OCI-LY3 (cell line): ENCODE measurements around the gene CCDC92.

Experiments
- EZH2phosphoT487 ChIP-seq: fragments of 200-600 bp; shearing (Covaris generic); IDR thresholded peaks from 2 replicates; pipeline ENCODE4 v1.6.1; 2018; ENCODE audit warnings: antibody characterized with exemption, mixed run types, low read depth
- TF ChIP-seq, protein P1 (sequence below): fragments of 200-600, 300-600 bp; sonication (generic); IDR thresholded peaks from 2 replicates; pipeline ENCODE4 v1.5.1; 2014; ENCODE audit warnings: antibody characterized with exemption, low read length, low read depth

DNA sequence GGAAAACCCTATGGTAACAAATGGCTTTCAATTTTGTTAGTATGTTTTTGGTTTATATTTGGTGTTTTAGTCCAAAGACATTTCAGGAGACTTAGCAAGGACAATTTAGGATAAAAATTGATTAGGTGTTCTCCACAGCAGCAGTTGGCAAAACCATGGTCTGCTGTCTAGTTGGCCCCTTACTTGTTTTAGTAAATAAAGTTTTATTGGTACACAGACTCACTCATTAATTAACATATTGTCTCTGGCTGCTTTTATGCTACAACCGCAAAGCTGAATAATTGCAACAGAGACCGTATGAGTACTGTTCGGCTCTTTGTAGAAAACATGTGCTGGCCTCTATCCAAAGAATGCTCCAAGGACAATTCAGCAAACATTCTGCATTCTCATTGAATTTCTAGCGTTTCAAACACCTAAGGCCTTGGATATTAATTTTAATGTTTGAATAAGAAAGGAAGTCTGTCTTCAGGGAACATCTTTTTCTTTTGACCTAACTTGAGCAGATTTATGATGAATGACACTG lies 77.7 kb downstream of the CCDC92 start:
- TF ChIP-seq, protein P1, sequence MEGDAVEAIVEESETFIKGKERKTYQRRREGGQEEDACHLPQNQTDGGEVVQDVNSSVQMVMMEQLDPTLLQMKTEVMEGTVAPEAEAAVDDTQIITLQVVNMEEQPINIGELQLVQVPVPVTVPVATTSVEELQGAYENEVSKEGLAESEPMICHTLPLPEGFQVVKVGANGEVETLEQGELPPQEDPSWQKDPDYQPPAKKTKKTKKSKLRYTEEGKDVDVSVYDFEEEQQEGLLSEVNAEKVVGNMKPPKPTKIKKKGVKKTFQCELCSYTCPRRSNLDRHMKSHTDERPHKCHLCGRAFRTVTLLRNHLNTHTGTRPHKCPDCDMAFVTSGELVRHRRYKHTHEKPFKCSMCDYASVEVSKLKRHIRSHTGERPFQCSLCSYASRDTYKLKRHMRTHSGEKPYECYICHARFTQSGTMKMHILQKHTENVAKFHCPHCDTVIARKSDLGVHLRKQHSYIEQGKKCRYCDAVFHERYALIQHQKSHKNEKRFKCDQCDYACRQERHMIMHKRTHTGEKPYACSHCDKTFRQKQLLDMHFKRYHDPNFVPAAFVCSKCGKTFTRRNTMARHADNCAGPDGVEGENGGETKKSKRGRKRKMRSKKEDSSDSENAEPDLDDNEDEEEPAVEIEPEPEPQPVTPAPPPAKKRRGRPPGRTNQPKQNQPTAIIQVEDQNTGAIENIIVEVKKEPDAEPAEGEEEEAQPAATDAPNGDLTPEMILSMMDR, result no peak
- no peak for TF ChIP-seq EZH2phosphoT487
